Spleen (tissue), 7 donors: ENCODE results near the gene ATP10A.

Experiments used
- CTCF ChIP-seq, 11 experiments: fragments of 200-600 bp in 7 of 11; fragments of 450-650 bp in 4 of 11; sonication (generic) in 4 of 11; IDR thresholded peaks in 8 of 11; conservative IDR thresholded peaks in 3 of 11; 1 replicate in 7 of 11; 2 replicates in 4 of 11; pipeline versions ENCODE4 v1.4.0 to v1.8.0; 2016 to 2021; ENCODE audit warnings: antibody characterized with exemption in 11 of 11, inconsistent platforms in 4 of 11, mild to moderate bottlenecking in 1 of 11
- POLR2A ChIP-seq, 3 donors: fragments of 450-650 bp; IDR thresholded peaks; one replicate each; pipeline ENCODE4 v1.5.1; 2017; ENCODE audit warnings: antibody characterized with exemption in 3 of 3, mild to moderate bottlenecking in 1 of 3
- POLR2AphosphoS5 ChIP-seq, 3 donors: sonication (generic); formaldehyde crosslinking; IDR thresholded peaks; one replicate each; pipeline ENCODE4 v1.5.1; 2017; ENCODE audit warnings: antibody characterized with exemption in 3 of 3
- donor health status: DM: no; HTN: no; CAD: no; lungs with moderate emphysema.
- donor health status: DM: no; HTN: no; CAD: no.
- donor health status: DM: no; HTN: no; CAD: no.

GRCh38 chr15:25711164-25711563 lies 152.0 kb downstream of the ATP10A start:
- TF ChIP-seq CTCF (IDR thresholded peaks at IDR 0.05 in 8 of 11, conservative IDR thresholded peaks at IDR 0.05 in 3 of 11) (no peak), POLR2AphosphoS5 (IDR thresholded peaks at IDR 0.05) (no peak), POLR2A (IDR thresholded peaks at IDR 0.05) (no peak)
